Neural crest cell (in vitro differentiated cells): ENCODE measurements around the gene ZNF12. TPM values are rescaled to one million over a fixed set of nuclear protein-coding genes. Genes with fewer than 3 reads are reported as not detected.
A peak's percentile ranks its signal among the peaks of the same experiment; 100 is the strongest.
"Not testable (repeated sequence)": the region's sequence is repeated elsewhere in the genome, so short reads cannot be mapped to it uniquely, and the experiment has no call there.

ENCODE experiments used
- DNase-seq: peaks from one replicate; pipeline ENCODE4 v3.0.0; 2021; ENCODE audit warnings: low read depth, mixed read lengths, low spot score
- H3K27ac Mint-ChIP-seq: one replicate; pipeline ENCODE4 v1.8.0; 2021; ENCODE audit warnings: mild to moderate bottlenecking, mixed read lengths; ENCODE audit not compliant: unreplicated experiment
- H3K27me3 Mint-ChIP-seq: 2 replicates; pipeline ENCODE4 v1.8.0; 2021; ENCODE audit warnings: low read depth, mild to moderate bottlenecking, mixed read lengths
- H3K36me3 Mint-ChIP-seq: 2 replicates; pipeline ENCODE4 v1.8.0; 2021; ENCODE audit warnings: low read depth, mild to moderate bottlenecking, mixed read lengths
- H3K4me1 Mint-ChIP-seq: 2 replicates; pipeline ENCODE4 v1.8.0; 2021; ENCODE audit warnings: mixed read lengths
- H3K4me3 Mint-ChIP-seq: one replicate; pipeline ENCODE4 v1.8.0; 2021; ENCODE audit warnings: mild to moderate bottlenecking, mixed read lengths
- H3K9me3 Mint-ChIP-seq: 2 replicates; pipeline ENCODE4 v1.8.0; 2021; ENCODE audit warnings: mixed read lengths
- total RNA-seq: library from RNA; stranded (reverse); gene quantifications from 2 replicates; pipeline ENCODE4 v1.2.1, GENCODE V29; 2021
- TF ChIP-seq, protein P1 (sequence below): fragments of 200-600 bp; sonication (generic); conservative IDR thresholded peaks from 2 replicates; pipeline ENCODE4 v1.5.0; 2021; ENCODE audit warnings: antibody characterized with exemption, mild to moderate bottlenecking

The ZNF12 gene
- total RNA-seq, 1 donor from 2014 or later, result 21.9 TPM

DNA sequence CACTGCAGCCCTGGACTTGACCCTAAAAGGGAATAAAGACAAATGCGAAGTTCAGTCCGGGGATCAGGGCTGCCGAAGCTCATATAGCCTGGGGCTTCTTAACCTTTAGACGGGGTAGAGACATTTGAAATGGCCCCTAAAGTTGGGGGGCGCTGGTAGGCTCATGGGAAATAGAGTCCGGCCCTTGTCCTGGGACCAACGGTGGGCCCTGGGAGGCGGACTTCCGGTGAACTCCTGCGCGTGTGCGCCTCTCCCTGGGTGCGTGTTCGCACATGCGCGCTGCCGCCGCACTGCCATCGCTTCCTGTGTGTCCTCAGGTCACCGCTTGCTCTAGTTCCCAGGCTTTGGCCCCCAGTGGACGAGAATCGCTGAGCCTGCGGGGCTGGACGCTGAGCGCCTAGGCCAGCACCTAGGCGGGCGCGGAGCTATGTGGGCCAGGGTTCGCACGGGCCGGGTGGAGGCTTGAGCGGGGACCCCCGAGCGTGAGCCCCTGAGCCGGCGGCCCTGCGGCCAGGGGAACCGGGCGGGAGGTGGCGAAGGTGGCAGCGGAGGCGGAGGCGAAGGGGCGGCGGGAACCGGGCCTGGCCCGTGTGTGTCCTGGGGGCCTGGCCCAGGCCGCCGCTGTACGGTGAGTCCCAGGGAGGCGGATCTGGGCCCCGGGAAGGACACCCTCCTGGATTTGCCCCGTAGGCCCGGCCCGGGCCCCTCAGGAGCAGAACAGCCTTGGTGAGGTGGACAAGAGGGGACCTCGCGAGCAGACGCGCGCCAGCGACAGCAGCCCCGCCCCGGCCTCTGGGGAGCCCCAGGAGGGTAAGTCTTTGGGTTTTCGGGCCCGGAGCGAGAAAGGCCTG lies 23.0 kb upstream of the ZNF12 start:
- peak; percentile 72 for DNase-seq
- TF ChIP-seq, protein P1, sequence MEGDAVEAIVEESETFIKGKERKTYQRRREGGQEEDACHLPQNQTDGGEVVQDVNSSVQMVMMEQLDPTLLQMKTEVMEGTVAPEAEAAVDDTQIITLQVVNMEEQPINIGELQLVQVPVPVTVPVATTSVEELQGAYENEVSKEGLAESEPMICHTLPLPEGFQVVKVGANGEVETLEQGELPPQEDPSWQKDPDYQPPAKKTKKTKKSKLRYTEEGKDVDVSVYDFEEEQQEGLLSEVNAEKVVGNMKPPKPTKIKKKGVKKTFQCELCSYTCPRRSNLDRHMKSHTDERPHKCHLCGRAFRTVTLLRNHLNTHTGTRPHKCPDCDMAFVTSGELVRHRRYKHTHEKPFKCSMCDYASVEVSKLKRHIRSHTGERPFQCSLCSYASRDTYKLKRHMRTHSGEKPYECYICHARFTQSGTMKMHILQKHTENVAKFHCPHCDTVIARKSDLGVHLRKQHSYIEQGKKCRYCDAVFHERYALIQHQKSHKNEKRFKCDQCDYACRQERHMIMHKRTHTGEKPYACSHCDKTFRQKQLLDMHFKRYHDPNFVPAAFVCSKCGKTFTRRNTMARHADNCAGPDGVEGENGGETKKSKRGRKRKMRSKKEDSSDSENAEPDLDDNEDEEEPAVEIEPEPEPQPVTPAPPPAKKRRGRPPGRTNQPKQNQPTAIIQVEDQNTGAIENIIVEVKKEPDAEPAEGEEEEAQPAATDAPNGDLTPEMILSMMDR, result no peak
- Mint-ChIP-seq H3K36me3 (peaks cover 8% of the 10 kb centered on the region), H3K9me3 (peaks cover 7% of the 10 kb centered on the region), H3K27me3 (peaks cover 17% of the 10 kb centered on the region), H3K4me1 (peaks cover 14% of the 10 kb centered on the region), H3K27ac (peak overlapping the region; percentile 89), H3K4me3 (peak overlapping the region; percentile 92)

DNA sequence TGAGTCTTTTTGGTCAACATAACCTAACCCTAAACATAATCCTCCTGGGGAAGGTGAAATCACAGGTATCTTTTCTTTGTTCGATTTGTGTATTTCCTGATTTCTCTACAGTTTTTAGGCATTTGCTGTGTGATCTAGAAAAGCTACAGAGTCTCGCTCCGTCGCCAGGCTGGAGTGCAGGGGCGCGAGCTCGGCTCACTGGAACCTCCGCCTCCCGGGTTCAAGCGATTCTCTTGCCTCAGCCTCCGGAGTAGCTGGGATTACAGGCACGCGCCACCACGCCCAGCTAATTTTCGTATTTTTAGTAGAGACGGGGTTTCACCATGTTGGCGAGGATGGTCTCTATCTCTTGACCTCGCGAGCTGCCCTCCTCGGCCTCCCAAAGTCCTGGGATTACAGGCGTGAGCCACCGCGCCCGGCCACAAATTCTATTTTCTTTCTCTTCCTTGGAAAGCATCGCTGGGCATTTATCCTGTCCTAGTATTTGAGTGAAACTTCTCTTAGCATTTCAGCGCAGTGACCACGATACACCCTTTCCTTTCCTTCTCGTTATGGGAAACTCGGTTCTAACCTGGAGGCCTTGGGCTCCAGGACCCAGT lies 22.2 kb upstream of the ZNF12 start:
- H3K27ac Mint-ChIP-seq, H3K9me3 Mint-ChIP-seq, DNase-seq, H3K36me3 Mint-ChIP-seq: not testable (repeated sequence)
- peak overlapping the region; percentile 89 for H3K4me3 Mint-ChIP-seq
- peaks cover 14% of the 10 kb centered on the region for H3K4me1 Mint-ChIP-seq
- H3K27me3 Mint-ChIP-seq, result peaks cover 17% of the 10 kb centered on the region

DNA sequence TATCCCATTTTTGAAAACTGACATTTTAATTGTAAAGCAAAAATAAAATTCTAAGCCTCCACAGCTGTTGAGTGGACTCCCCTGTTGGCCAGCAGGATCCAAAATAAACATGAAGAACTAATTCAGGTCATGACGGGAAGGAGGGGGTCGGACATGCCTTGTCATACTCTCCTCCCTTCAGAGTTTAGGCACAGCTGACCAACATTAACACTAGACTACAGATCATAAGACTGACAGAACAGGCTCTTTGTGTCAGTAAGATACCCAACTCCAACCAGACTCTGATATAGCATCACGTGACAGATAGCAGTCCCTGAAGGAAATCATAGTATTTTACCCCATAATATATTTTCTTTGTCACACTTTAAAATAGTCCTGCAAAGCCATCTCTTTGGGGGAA lies 20.9 kb upstream of the ZNF12 start:
- peaks cover 8% of the 10 kb centered on the region for H3K36me3 Mint-ChIP-seq
- H3K4me1 Mint-ChIP-seq, result peaks cover 14% of the 10 kb centered on the region
- peak overlapping the region; percentile 25 for H3K4me3 Mint-ChIP-seq
- H3K27me3 Mint-ChIP-seq, result peaks cover 20% of the 10 kb centered on the region
- peaks cover 7% of the 10 kb centered on the region for H3K9me3 Mint-ChIP-seq
- TF ChIP-seq, protein P1, result no peak
- DNase-seq, result no peak
- no peak overlapping the region for H3K27ac Mint-ChIP-seq

DNA sequence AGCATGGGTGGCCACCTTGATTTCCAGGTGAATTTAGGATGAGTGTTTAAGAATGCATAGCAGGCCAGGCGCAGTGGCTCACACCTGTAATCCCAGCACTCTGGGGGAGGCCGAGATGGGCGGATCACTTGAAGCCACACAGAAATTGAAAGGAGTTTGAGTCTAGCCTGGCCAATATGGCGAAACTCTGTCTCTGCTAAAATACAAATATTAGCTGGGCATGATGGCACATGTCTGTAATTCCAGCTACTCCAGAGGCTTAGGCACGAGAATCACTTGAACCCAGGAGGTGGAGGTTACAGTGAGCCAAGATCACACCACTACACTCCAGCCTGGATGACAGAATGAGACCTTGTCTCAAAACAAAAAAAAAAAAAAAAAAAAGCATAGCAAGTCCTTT lies 19.6 kb upstream of the ZNF12 start:
- H3K4me3 Mint-ChIP-seq, result peak overlapping the region; percentile 70
- not testable (repeated sequence) for H3K9me3 Mint-ChIP-seq, H3K36me3 Mint-ChIP-seq, DNase-seq, H3K27ac Mint-ChIP-seq
- H3K27me3 Mint-ChIP-seq, result peaks cover 29% of the 10 kb centered on the region
- peaks cover 14% of the 10 kb centered on the region for H3K4me1 Mint-ChIP-seq

DNA sequence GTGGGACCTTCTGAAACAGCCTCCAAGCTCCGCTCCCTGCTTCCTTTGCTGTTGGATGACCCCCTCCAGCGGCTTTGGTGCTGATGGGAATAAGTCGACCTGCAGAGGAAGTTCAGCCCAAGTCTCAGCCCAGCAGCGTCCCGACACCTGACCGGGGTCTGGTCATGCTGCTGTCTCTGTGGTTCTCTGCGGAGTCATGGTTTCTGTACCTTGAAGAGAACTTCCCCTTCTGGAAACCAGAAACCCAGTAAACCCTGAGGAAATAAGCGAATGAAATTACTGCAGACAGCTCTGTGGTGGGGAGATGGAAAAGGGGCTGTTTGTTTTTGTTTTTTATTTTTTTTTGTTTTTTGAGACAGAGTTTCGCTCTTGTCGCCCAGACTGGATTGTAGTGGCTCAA lies 18.3 kb upstream of the ZNF12 start:
- TF ChIP-seq, protein P1, result no peak
- DNase-seq, result no peak
- Mint-ChIP-seq H3K4me3 (no peak overlapping the region), H3K36me3 (peaks cover 4% of the 10 kb centered on the region), H3K27me3 (peaks cover 38% of the 10 kb centered on the region), H3K27ac (no peak overlapping the region), H3K4me1 (peaks cover 5% of the 10 kb centered on the region), H3K9me3 (peaks cover 7% of the 10 kb centered on the region)

DNA sequence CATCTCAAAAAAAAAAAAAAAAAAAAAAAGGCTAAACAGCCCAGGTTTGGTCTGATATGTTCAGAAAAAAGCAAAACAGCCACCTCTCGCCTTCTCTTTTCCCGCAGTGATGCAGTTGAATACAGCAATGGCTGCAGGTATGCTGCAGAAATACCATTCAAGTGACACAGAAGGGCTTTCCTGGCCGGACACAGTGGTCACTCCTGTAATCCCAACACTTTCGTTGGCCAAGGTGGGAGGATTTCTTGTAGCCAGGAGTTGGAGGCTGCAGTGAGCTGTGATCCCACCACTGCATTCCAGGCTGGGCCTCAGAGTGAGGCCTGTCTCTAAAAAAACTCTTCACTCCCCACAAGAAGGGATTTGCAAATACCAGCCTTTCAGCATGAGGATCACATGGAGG lies 17.6 kb upstream of the ZNF12 start:
- peaks cover 38% of the 10 kb centered on the region for H3K27me3 Mint-ChIP-seq
- not testable (repeated sequence) for H3K27ac Mint-ChIP-seq, H3K4me1 Mint-ChIP-seq, H3K9me3 Mint-ChIP-seq, H3K36me3 Mint-ChIP-seq, DNase-seq, H3K4me3 Mint-ChIP-seq

DNA sequence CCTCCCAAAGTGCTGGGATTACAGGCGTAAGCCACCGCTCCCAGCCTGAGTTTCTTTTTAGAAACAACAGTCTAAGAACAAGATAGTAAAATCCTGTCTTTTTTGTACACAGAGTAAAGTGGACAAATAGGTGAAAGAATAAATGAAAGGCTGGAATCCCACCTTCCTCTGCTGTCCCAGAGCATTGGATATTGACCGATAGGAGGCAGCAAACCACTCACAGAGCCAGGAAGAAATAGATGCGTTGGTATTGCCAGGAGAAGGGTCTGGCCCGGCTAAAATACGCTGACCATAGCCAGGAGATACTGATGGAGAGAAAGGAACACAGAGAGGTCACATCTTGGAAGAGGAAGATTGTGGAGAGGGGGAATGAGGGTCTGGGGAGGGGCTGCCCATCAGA lies 11.4 kb upstream of the ZNF12 start:
- Mint-ChIP-seq H3K4me3 (no peak overlapping the region), H3K36me3 (no peaks in the 10 kb centered on the region), H3K4me1 (no peaks in the 10 kb centered on the region), H3K9me3 (no peaks in the 10 kb centered on the region), H3K27ac (no peak overlapping the region), H3K27me3 (peaks cover 62% of the 10 kb centered on the region)
- TF ChIP-seq, protein P1, result peak; percentile 18
- no peak for DNase-seq

DNA sequence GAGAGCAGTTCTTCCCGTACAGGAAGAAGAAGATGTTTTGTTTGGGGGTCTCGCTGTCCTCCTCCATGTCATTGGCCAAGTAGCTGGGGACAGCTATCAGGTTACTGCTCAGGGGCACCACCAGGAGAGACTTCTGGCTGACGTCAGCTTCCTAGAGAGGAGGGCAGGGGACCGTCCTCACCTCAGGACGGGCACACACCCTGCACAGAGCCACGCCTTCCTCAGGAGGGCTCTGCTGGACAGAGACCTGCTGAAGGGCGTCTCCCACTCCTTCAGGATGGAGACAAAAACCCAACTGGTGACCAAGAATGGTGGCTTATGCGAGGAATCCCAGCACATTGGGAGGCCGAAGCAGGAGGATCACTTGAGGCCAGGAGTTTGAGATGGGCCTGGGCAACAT lies 9.2 kb upstream of the ZNF12 start:
- peaks cover 52% of the 10 kb centered on the region for H3K27me3 Mint-ChIP-seq
- DNase-seq, H3K4me1 Mint-ChIP-seq, H3K36me3 Mint-ChIP-seq, H3K27ac Mint-ChIP-seq, H3K9me3 Mint-ChIP-seq, H3K4me3 Mint-ChIP-seq: not testable (repeated sequence)
